IMR-90 (cell line): ENCODE results near the gene CD28. TPM values are rescaled to one million over a fixed set of nuclear protein-coding genes. Genes with fewer than 3 reads are reported as not detected.

Source experiments
- ATAC-seq: fragments of 200-7000 bp; cut with Tn5 transposase; 2 replicates; pipeline ENCODE4 v1.9.1; 2020; ENCODE audit warnings: low read depth, mild to moderate bottlenecking, moderate library complexity
- BruUV-seq: library from RNA; stranded (reverse); fragments of 400-500 nt; replicated peaks from 2 replicates; lab custom pipeline; 2021; lab: Mats Ljungman, UMichigan
- CTCF ChIA-PET: fragments of 300-600 bp; formaldehyde crosslinking; extraction: SDS; loops from one replicate; lab custom pipeline; 2021; ENCODE audit warnings: antibody characterized with exemption; lab: Yijun Ruan, JAX
- POLR2A ChIA-PET: fragments of 300-600 bp; sonication (Branson Sonifier 250); formaldehyde crosslinking; loops from one replicate; lab custom pipeline; 2022; ENCODE audit warnings: antibody characterized with exemption; ENCODE audit not compliant: unreplicated experiment; lab: Charles Lee
- DNase-seq: peaks from one replicate; pipeline ENCODE4 v3.0.0; 2013
- H2AFZ ChIP-seq: replicated peaks from 2 replicates; pipeline ENCODE3; 2013; ENCODE audit warnings: low read length, mild to moderate bottlenecking; ENCODE audit not compliant: poor library complexity
- H2AK5ac ChIP-seq: 2 replicates; pipeline ENCODE4 v1.6.1; 2013; ENCODE audit warnings: low read depth, low read length, inconsistent platforms
- H2AK9ac ChIP-seq: replicated peaks from 2 replicates; pipeline ENCODE3; 2013; ENCODE audit warnings: mild to moderate bottlenecking, low read depth, low read length, moderate library complexity; ENCODE audit not compliant: poor library complexity
- H2BK120ac ChIP-seq: 2 replicates; pipeline ENCODE4 v1.6.1; 2013; ENCODE audit warnings: low read depth, low read length, inconsistent platforms
- H2BK15ac ChIP-seq: 3 replicates; pipeline ENCODE4 v1.6.1; 2013; ENCODE audit warnings: low read depth, low read length, inconsistent platforms
- H2BK20ac ChIP-seq: 2 replicates; pipeline ENCODE4 v1.6.1; 2013; ENCODE audit warnings: low read depth, mild to moderate bottlenecking, inconsistent platforms, low read length, moderate library complexity
- H2BK5ac ChIP-seq: 2 replicates; pipeline ENCODE4 v1.6.1; 2013; ENCODE audit warnings: mild to moderate bottlenecking, low read depth, low read length, inconsistent platforms; ENCODE audit not compliant: poor library complexity, severe bottlenecking
- H3K14ac ChIP-seq: replicated peaks from 2 replicates; pipeline ENCODE4 v1.6.1; 2013; ENCODE audit warnings: low read depth, low read length, inconsistent platforms
- H3K18ac ChIP-seq: 2 replicates; pipeline ENCODE4 v1.6.1; 2013; ENCODE audit warnings: low read depth, low read length, control low read depth
- H3K23ac ChIP-seq: 2 replicates; pipeline ENCODE4 v1.6.1; 2013; ENCODE audit warnings: low read depth, low read length, inconsistent platforms
- H3K27ac ChIP-seq: 2 replicates; pipeline ENCODE4 v1.5.1; 2013; ENCODE audit warnings: mild to moderate bottlenecking, control low read depth, low read length; ENCODE audit not compliant: insufficient read depth
- H3K27me3 ChIP-seq: 2 replicates; pipeline ENCODE4 v1.6.1; 2013; ENCODE audit warnings: low read length; ENCODE audit not compliant: control insufficient read depth, insufficient read depth
- H3K36me3 ChIP-seq: 2 replicates; pipeline ENCODE4 v1.6.1; 2013; ENCODE audit warnings: low read length, mixed read lengths; ENCODE audit not compliant: control insufficient read depth, insufficient read depth
- H3K4ac ChIP-seq: 2 replicates; pipeline ENCODE4 v1.6.1; 2013; ENCODE audit warnings: low read depth, low read length, inconsistent platforms
- H3K4me1 ChIP-seq: 2 replicates; pipeline ENCODE4 v1.6.1; 2013; ENCODE audit warnings: low read length, mixed read lengths; ENCODE audit not compliant: control insufficient read depth, insufficient read depth
- H3K4me2 ChIP-seq: 2 replicates; pipeline ENCODE4 v1.6.1; 2013; ENCODE audit warnings: low read depth, mild to moderate bottlenecking, control low read depth, low read length, moderate library complexity
- H3K4me3 ChIP-seq: 2 replicates; pipeline ENCODE4 v1.5.1; 2013; ENCODE audit warnings: low read depth, mild to moderate bottlenecking, control low read depth, low read length, moderate library complexity; ENCODE audit not compliant: insufficient read depth
- H3K56ac ChIP-seq: 2 replicates; pipeline ENCODE4 v1.6.1; 2013; ENCODE audit warnings: low read length, inconsistent platforms; ENCODE audit not compliant: insufficient read depth; ENCODE audit errors: extremely low read depth
- H3K79me1 ChIP-seq, 2 experiments: 2 replicates each; pipeline ENCODE4 v1.6.1; 2013; ENCODE audit warnings: low read length in 2 of 2, inconsistent platforms in 1 of 2, low read depth in 1 of 2
- H3K9ac ChIP-seq: 2 replicates; pipeline ENCODE4 v1.6.1; 2013; ENCODE audit warnings: low read depth, low read length, control low read depth
- H3K9me1 ChIP-seq: 2 replicates; pipeline ENCODE4 v1.6.1; 2013; ENCODE audit warnings: low read length, inconsistent platforms; ENCODE audit not compliant: insufficient read depth
- H3K9me3 ChIP-seq: 2 replicates; pipeline ENCODE4 v1.6.1; 2013; ENCODE audit warnings: low read length; ENCODE audit not compliant: control insufficient read depth, insufficient read depth
- H4K20me1 ChIP-seq: 2 replicates; pipeline ENCODE4 v1.6.1; 2013; ENCODE audit warnings: low read length, inconsistent platforms; ENCODE audit not compliant: insufficient read depth
- H4K5ac ChIP-seq: 2 replicates; pipeline ENCODE4 v1.6.1; 2013; ENCODE audit warnings: mild to moderate bottlenecking, low read depth, low read length, control low read depth
- H4K8ac ChIP-seq, 2 experiments: 2 replicates each; pipeline ENCODE4 v1.6.1; 2013; ENCODE audit warnings: low read depth in 2 of 2, low read length in 2 of 2, control low read depth in 1 of 2, inconsistent platforms in 1 of 2
- H4K91ac ChIP-seq: 2 replicates; pipeline ENCODE4 v1.6.1; 2013; ENCODE audit warnings: low read depth, low read length, inconsistent platforms; ENCODE audit not compliant: insufficient read depth
- BHLHE40 ChIP-seq: fragments of 150-350 bp; IDR thresholded peaks from 2 replicates; pipeline ENCODE4 v1.6.1; 2016; ENCODE audit warnings: mild to moderate bottlenecking, low read depth, low read length
- CEBPB ChIP-seq: IDR thresholded peaks from 2 replicates; pipeline ENCODE4 v1.6.1; 2012; ENCODE audit warnings: low read depth, low read length, improper control_type of control experiment
- CHD1 ChIP-seq: IDR thresholded peaks from 2 replicates; pipeline ENCODE4 v1.6.1; 2012; ENCODE audit warnings: low read depth, low read length, improper control_type of control experiment
- ELK1 ChIP-seq: fragments of 150-350 bp; IDR thresholded peaks from 2 replicates; pipeline ENCODE4 v1.6.1; 2016; ENCODE audit warnings: low read depth, mild to moderate bottlenecking, low read length, moderate library complexity, borderline replicate concordance
- MAFK ChIP-seq: IDR thresholded peaks from 2 replicates; pipeline ENCODE4 v1.6.1; 2012; ENCODE audit warnings: low read depth, low read length, improper control_type of control experiment
- MAZ ChIP-seq: IDR thresholded peaks from 2 replicates; pipeline ENCODE4 v1.6.1; 2012; ENCODE audit warnings: low read depth, mild to moderate bottlenecking, low read length, improper control_type of control experiment, moderate library complexity, borderline replicate concordance
- MXI1 ChIP-seq: IDR thresholded peaks from 2 replicates; pipeline ENCODE4 v1.6.1; 2012; ENCODE audit warnings: low read depth, mild to moderate bottlenecking, low read length, moderate library complexity, borderline replicate concordance
- NFE2L2 ChIP-seq: fragments of 150-350 bp; IDR thresholded peaks from 2 replicates; pipeline ENCODE4 v1.6.1; 2016; ENCODE audit warnings: low read depth, mild to moderate bottlenecking, low read length
- RAD21 ChIP-seq: IDR thresholded peaks from 2 replicates; pipeline ENCODE4 v1.6.1; 2012; ENCODE audit warnings: low read length, improper control_type of control experiment
- WGBS, 2 experiments: methylation state at CpG; one replicate each; pipeline versions ENCODE4 v1.1.5 to v1.1.7; 2013; ENCODE audit warnings: missing lambda C conversion rate in 2 of 2; ENCODE audit not compliant: insufficient read length in 1 of 2; ENCODE audit errors: extremely low coverage in 2 of 2; 5-methylcytosine and 5-hydroxymethylcytosine counted together
- dilution Hi-C: fragments of 300-500 bp; cut with HindIII; formaldehyde crosslinking; loops from one replicate; pipeline ENCODE4 v1.14.3; 2018; ENCODE audit warnings: low sequenced_read_pairs; ENCODE audit not compliant: unreplicated experiment
- in situ Hi-C: fragments of 300-500 bp; cut with MboI; formaldehyde crosslinking; loops from 3 replicates; pipeline ENCODE4 v1.14.3; 2019; ENCODE audit warnings: low sequenced_read_pairs, inconsistent platforms, mixed read lengths
- intact Hi-C: fragments of 100-400 bp; cut with micrococcal nuclease; formaldehyde crosslinking; loops from 2 replicates; pipeline ENCODE4 v1.10.0; 2022
- polyA plus RNA-seq, 3 experiments: library from polyadenylated mRNA; depleted of rRNA; stranded (reverse); fragments of >200 nt; gene quantifications; 2 replicates each; pipeline ENCODE4 v1.2.3, GENCODE V29; 2012; ENCODE audit warnings: low replicate concordance in 1 of 3
- total RNA-seq: library from RNA; depleted of rRNA; stranded (reverse); fragments of >200 nt; gene quantifications from 2 replicates; pipeline ENCODE4 v1.2.3, GENCODE V29; 2012

The CD28 gene
- total and polyA plus RNA-seq, 2 of the 4 experiments (the other 2 are of a cell fraction), result not detected

DNA sequence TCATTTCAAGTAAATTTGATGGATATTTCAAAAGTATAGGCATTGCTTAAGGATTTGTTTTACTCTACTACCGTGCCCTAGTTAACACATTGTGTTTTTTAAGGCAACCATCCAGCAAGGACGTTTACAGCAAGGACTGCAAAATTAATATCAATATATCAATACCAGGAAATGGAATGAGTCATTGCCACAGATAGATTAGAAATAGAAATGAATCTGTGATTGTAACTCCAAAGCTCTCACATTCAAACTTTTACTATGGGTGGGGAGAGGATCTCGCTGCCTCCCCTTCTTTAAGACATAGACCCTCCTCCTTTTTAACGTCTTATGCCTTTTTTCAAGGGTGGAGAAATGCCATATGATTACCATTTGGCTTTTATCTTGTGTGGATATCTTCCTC is 3.8 kb downstream of the CD28 start:
- no peak overlapping the region for H2AK9ac ChIP-seq
- no peak overlapping the region for H2BK15ac ChIP-seq
- H2AFZ ChIP-seq, result no peak overlapping the region
- H3K36me3 ChIP-seq, result no peaks in the 10 kb centered on the region
- in situ Hi-C loops, result no loop called here
- no peak overlapping the region for H3K9ac ChIP-seq
- H2BK5ac ChIP-seq, result no peak overlapping the region
- H3K9me3 ChIP-seq, result no peaks in the 10 kb centered on the region
- no peak overlapping the region for H3K18ac ChIP-seq
- H3K27me3 ChIP-seq, result peaks cover 2% of the 10 kb centered on the region
- H3K4me2 ChIP-seq, result no peak overlapping the region
- H3K23ac ChIP-seq, result no peak overlapping the region
- H3K4ac ChIP-seq, result no peak overlapping the region
- H4K8ac ChIP-seq, result no peak overlapping the region
- no CpG with 5 or more reads among the region's 4 CpGs for WGBS, 2 experiments
- no TSS peak for BruUV-seq
- no peak for ATAC-seq
- POLR2A ChIA-PET, result no interaction called here
- H3K4me3 ChIP-seq, result no peak overlapping the region
- no peak overlapping the region for H2BK120ac ChIP-seq
- H3K79me1 ChIP-seq, result no peaks in the 10 kb centered on the region
- H4K91ac ChIP-seq, result no peak overlapping the region
- no peak for DNase-seq
- no peaks in the 10 kb centered on the region for H4K20me1 ChIP-seq
- no peak overlapping the region for H4K5ac ChIP-seq
- intact Hi-C loops, result no loop called here
- H3K9me1 ChIP-seq, result no peaks in the 10 kb centered on the region
- H3K27ac ChIP-seq, result no peak overlapping the region
- no peak overlapping the region for H3K56ac ChIP-seq
- CTCF ChIA-PET, result no interaction called here
- no peak overlapping the region for H2AK5ac ChIP-seq
- dilution Hi-C loops, result no loop called here
- H3K14ac ChIP-seq, result no peak overlapping the region
- H2BK20ac ChIP-seq, result no peak overlapping the region
- H3K4me1 ChIP-seq, result no peaks in the 10 kb centered on the region
- no peak for TF ChIP-seq MXI1
- no peak for TF ChIP-seq ELK1
- TF ChIP-seq RAD21, result no peak
- no peak for TF ChIP-seq CHD1
- no peak for TF ChIP-seq MAFK
- TF ChIP-seq NFE2L2, result no peak
- TF ChIP-seq BHLHE40, result no peak
- no peak for TF ChIP-seq MAZ
- TF ChIP-seq CEBPB, result no peak
